CD4-positive, alpha-beta T cell treated with Interleukin-10 for 1 hour (primary cell): ENCODE data around the gene C6orf120.
"Not testable (repeated sequence)": the region's sequence is repeated elsewhere in the genome, so short reads cannot be mapped to it uniquely, and the experiment has no call there.

ENCODE experiments used
- DNase-seq: peaks from one replicate; pipeline ENCODE4 v3.0.0-alpha.2; 2020

The C6orf120 gene

GRCh38 chr6:169685860-169686259 lies 16.1 kb upstream of the C6orf120 start:
- DNase-seq = no peak

DNA sequence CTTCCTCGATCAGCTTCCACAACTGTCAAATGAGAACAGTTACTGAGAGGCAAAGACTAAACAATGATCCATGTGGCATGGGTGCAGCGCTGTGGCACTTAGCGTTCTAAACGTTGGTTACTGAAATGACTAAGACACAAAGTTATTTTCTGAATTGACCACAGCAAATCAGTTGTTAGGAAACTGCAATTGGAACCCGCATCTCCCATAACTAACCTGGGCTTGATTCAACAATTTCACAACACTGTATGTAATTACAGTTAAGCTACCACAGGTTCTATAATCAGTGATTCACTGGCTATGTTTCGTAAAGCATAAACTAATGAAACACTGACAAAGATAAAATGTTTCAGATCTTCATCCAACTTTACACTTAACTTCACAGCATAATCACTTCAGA lies 12.6 kb upstream of the C6orf120 start:
- no peak for DNase-seq

DNA sequence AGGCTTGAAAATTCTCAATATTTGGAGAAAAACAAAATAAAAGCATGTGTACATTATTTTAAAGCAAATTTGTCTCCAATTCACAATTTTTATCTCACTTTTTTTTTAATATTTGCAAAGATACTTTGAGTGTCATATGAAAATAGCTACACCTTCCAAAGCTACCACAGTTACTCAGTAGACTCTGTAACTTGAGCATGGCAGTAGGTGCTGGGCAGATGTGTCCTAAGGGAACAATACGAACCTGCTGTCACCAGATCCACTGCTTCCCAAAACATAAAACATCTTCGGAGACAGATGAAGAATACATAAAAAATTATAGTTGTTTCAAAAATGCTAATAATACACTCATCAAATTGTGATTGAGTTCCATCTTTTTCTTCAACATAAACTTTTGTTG lies 10.7 kb upstream of the C6orf120 start:
- no peak for DNase-seq

DNA sequence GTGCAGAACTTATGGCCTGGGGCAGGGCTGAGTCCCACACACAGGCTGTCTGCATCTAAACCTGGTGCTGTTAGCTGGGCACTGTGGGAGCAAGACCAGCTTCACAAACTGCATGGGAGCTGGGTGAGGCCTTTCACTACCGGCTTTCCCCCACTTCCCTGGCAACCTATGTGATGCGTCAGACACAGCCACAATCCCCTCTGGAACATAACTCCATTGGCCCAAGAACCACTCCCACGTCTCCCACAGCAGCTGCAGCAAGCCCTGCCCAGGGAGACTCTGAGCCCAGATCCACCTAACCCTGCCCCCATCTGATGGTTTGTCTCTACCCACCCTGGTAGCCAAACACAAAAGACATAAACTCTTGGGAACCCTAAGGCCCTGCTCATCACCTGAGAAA lies 9.4 kb upstream of the C6orf120 start:
- DNase-seq = no peak

- DNase-seq = no peak
Measured at GRCh38 chr6:169695131-169695530, 6.8 kb upstream of the C6orf120 start.

GRCh38 chr6:169697115-169697514 lies 4.8 kb upstream of the C6orf120 start:
- DNase-seq = not testable (repeated sequence)

DNA sequence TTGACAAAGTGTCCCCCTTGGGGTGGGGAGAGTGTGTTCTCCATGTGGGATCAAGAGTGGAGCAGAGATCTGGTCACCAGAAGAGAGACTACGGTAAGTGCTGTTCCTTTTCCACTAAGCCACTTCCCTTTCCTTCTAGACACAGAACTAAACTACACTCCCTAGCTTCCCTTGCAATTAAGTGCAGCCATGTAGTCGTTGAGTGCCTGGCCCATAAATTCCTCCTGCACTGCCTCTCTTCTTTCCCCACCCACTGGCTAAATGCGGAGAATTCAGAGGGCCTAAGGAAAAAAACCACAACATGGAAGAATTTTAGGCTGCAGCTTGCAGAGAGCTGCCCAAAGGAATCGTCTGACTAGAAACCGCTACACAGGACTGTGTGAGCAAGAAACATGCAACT lies 1.6 kb upstream of the C6orf120 start:
- no peak for DNase-seq

- peak; percentile 13 for DNase-seq
Measured at GRCh38 chr6:169701311-169701953, 494 bp upstream of the C6orf120 start.

GRCh38 chr6:169702840-169703246 lies 917 bp downstream of the C6orf120 start:
- DNase-seq = no peak

DNA sequence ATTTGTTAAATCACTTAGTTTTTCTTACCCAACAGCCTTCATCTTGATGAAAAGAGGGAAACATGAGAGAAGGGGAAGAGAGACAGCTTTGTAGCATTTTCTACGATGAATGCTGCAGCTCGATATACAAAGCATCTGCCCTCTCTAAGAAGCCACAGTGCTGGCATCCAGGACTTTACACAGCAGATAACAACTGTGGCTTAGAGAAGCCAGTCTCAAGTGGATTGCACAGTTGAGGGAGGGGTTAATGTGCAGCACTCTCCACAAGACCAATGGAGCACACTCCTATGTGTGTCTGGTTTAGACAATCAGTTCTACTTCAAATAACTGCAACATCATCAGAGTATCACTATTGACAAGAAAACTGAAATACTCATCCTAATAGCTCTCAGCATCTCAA lies 5.8 kb downstream of the C6orf120 start:
- DNase-seq = no peak

DNA sequence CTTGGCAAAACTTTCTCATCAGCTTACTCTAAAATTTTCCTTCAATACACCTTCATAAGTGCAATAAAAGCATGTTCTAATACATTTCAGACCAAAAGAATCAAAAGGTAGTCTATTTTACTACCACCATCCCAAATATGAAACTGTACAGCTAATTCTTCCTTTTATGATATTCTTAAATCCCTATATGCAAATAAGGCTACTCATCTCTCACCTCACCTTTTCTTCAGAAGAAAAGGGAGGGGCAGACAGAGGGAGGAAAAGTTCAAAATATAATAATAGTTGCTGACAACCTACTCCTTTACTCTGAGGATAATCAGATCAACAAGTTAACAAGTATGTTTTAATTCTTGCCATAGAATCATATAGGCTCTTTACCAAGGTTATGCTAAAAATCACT lies 7.4 kb downstream of the C6orf120 start:
- no peak for DNase-seq

DNA sequence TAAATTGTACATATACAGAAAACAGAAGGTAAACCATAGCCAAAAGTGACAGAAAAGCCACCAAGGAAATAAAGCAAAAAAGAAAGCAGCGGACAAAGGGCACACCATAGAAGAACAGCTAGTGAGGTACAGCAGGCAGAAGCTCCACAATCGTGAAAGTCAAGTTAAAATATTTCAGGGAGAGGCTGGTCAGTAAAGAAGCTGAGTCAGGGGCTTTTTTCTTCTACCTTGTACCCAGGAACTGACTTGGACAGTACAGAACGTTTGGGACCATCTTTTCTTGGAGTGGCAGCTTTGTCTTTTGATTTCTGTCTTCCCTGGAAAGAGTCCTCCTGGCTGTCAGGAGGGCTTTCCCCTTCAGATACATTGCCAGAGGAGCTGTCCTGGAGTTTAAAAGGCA lies 8.1 kb downstream of the C6orf120 start:
- no peak for DNase-seq

DNA sequence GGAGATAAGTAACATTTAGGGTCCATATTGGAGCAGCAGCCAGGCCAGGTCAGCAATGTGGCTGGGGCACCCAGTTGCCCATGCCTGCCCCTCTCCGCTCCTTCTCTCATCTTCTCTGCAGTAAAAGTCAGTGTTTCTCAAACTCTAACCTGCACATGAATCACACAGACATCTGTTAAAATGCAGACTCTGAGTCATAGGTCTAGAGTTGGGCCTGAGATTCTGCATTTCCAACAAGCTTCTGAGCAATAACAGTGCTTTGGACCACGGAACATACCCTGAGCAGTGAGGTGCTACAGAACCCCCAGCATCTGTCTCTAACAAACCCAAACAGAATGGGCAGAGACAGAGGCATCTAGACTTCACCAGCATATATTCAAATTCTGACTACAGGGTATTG lies 12.3 kb downstream of the C6orf120 start:
- no peak for DNase-seq

GRCh38 chr6:169714595-169714994 lies 12.7 kb downstream of the C6orf120 start:
- no peak for DNase-seq

GRCh38 chr6:169719117-169719516 lies 17.2 kb downstream of the C6orf120 start:
- DNase-seq = no peak

DNA sequence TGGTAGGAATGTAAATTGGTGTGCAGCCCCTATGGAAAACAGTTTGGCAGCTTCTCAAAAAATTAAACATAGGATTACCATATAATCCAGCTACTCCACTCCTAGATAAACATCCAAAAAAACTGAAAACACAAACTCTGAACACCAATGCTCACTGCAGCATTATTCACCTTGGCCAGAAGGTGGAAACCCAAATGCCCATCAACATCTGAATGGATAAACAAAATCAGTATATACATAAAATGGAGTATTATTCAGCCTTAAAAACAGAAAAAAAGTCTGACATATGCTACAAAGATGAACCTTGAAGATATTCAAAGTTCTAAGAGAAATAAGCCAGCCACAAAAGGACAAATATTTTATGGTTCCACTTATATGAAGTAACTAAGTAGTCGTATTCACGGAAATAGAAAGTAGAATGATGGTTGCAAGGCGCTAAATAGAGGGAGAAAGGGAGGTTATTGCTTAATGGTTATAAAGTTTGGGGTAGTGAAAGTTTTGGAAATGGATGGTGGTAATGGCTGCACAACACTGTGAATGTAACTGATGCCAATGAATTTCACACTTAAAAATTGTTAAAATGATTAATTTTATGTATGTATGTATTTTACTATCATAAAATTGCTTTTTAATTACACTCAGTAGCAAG lies 18.4 kb downstream of the C6orf120 start:
- peak; percentile 28 for DNase-seq

GRCh38 chr6:169722362-169723199 lies 20.7 kb downstream of the C6orf120 start:
- DNase-seq = peak; percentile 41

GRCh38 chr6:169723200-169723909 lies 21.4 kb downstream of the C6orf120 start:
- DNase-seq = peak; percentile 68

DNA sequence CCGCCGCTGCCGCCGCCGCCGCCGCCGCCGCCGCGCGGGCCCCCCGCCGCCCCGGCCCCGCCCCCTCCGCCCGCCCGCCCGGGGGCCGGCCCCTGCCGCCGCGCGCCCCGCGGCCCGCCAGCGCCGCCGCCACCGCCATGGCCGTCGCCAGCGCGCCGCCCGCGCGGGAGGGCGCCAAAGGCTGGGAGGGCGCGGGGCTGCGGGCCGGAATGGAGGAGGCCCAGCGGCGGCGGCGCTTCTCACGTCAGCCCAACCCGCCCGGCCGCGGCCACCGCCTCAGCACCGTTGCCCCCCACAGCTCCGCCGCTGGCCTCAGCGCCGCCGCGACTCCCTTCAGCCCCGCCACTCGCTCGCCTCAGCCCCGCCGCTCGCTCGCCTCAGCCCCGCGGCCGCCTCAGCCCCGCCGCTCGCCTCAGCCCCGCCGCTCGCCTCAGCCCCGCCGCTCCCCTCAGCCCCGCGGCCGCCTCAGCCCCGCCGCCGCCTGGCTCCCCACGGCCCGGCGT lies 22.1 kb downstream of the C6orf120 start:
- DNase-seq = peak; percentile 53

GRCh38 chr6:169724494-169725124 lies 22.7 kb downstream of the C6orf120 start, which contains the start of gene PHF10:
Gene PHF10 (minus strand): TSS chr6:169724500. CDS start chr6:169723931, 569 bp downstream.
- DNase-seq = peak; percentile 79

DNA sequence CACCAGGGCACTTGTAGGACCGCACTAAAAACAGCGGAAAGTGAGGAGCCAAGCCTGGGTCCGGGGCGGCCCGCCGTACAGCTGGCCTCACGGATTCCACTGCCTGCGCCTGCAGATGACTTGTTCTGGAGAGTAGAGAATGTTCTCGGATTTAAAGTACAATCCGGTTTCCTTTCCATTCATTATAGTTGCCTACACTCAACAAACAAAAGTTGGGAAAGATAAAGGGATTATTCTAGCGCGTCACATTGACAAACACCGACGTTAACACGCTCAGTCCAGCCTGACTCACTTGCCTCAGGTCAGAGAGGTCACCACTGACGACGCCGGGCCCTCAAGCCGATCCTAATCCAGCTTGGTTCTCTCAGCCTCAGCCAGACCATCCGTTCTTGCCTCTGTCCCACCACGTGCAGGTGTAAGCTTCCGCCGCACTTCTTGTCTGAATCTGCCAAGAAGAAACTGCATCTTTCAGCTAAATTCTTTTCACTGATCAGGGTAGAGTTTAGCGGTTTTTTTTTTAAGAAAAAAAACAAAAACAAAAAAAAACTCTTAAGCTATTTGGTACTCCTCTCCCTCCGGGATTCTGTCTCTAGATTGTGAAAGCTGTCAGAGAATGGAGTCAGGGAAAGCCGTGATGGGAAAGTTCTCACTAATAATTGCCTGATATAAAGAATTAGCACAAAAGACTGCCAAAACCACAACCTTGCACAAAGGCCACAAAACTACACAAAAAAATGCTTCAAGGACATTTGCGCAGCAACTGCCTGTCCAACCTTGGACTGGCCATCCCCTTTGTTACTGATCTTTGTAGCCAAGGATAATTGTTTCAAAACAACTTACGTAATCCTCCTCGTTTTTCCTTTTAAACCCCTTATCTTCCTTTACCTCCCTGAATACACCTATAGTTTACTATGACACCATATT lies 23.5 kb downstream of the C6orf120 start:
- DNase-seq = peak; percentile 15
